Right lobe of liver (tissue), 4 donors: ENCODE results near the gene WDR48.

Experiments used
- CTCF ChIP-seq, 4 donors: fragments of 200-600 bp in 3 of 4; fragments of 450-650 bp in 1 of 4; IDR thresholded peaks; one replicate each; pipeline versions ENCODE4 v1.5.1 to v1.8.0; 2016 to 2022; ENCODE audit warnings: antibody characterized with exemption in 4 of 4, mild to moderate bottlenecking in 2 of 4
- POLR2A ChIP-seq: fragments of 450-650 bp; IDR thresholded peaks from one replicate; pipeline ENCODE4 v1.6.1; 2017; ENCODE audit warnings: antibody characterized with exemption, mild to moderate bottlenecking
- donor health status: DM: no; HTN: no; CAD: no.
- donor health status: DM: no; HTN: no; CAD: no.
- donor health status: DM: no; HTN: yes; CAD: no.

GRCh38 chr3:39086144-39086543 lies 34.3 kb downstream of the WDR48 start:
- TF ChIP-seq CTCF (IDR thresholded peaks at IDR 0.05): no peak
- no peak for TF ChIP-seq POLR2A
